ENCODE data around the gene TMEM53. TPM values are rescaled to one million over a fixed set of nuclear protein-coding genes. Genes with fewer than 3 reads are reported as not detected.

Gene TMEM53
- total RNA-seq, 1 experiment from 2014 or later, result 6.2 TPM

DNA sequence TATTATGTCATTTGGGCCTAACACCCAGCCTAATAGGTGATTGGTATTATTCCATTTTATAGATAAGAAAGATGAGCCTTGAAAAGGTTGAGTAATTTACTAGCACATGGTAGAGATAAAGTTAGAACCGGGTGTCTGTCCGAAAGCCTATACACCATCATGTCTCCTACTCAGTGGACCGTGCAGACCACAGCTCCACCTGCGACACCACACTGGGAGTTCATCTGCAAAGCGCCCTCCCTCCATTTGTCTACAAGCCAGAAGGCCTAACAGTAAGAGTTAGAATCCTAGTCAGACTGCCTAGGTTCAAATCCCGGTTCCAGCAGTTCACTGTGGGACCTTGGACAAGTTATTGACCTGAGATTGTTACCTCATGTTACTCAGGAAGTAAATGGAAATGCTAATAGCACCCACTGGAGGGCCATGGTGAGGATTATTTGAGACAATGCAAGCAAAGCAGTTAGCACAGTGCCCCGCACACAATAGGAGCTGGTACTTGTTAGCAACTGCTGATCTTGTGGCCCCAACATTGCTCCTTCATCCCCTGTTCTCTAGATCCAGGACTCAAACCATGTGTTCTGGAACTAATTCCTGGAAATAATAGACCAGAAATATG, 20.7 kb upstream of the TMEM53 start:
- H3T11ph ChIP-seq (ENCODE audit: low read length), result no peak overlapping the region
- H2BK15ac ChIP-seq (ENCODE audit: low read depth, low read length), result no peak overlapping the region
- no CpG with 5 or more reads among the region's 7 CpGs for WGBS (ENCODE audit: extremely low coverage, insufficient read length, low lambda C conversion rate)
- Mint-ChIP-seq H3K27me3 (ENCODE audit: low read depth) (peaks cover 5% of the 10 kb centered on the region), H3K27ac (no peak overlapping the region), H3K4me3 (no peak overlapping the region; a peak in 1 of 5 replicates), H3K36me3 (ENCODE audit: insufficient read depth in 1 of 3, low read depth in 3 of 3) (no peaks in the 10 kb centered on the region), H3K9me3 (no peaks in the 10 kb centered on the region), H3K4me1 (peaks cover 0 to 5% of the 10 kb centered on the region in 2 experiments; a peak in 2 of 4 replicates)
- no peak overlapping the region for H2BK20ac ChIP-seq (ENCODE audit: low read depth, low read length, poor library complexity, severe bottlenecking)
- no peak overlapping the region for H4K91ac ChIP-seq (ENCODE audit: insufficient read length, low read depth, low read length)
- no peak overlapping the region for H3K14ac ChIP-seq (ENCODE audit: insufficient read depth, low read length)
- no peaks in the 10 kb centered on the region for H4K20me1 ChIP-seq (ENCODE audit: control insufficient read depth, insufficient read depth, insufficient read length)
- H3K23me2 ChIP-seq (ENCODE audit: insufficient read length, low read depth, low read length, poor library complexity, severe bottlenecking), result no peaks in the 10 kb centered on the region
- no peak overlapping the region for H3K4me2 ChIP-seq (ENCODE audit: insufficient read depth, insufficient read length, low read length)
- H3K27ac ChIP-seq (ENCODE audit: insufficient read length, low read depth, low read length), result no peak overlapping the region
- H2AFZ ChIP-seq (ENCODE audit: low read length), result no peak overlapping the region
- H3K56ac ChIP-seq (ENCODE audit: insufficient read length, low read depth, low read length), result no peak overlapping the region
- no peak overlapping the region for H4K8ac ChIP-seq (replicated peaks; ENCODE audit: insufficient read length, low read depth, low read length)
- H2BK120ac ChIP-seq (ENCODE audit: low read depth, low read length, poor library complexity, severe bottlenecking), result no peak overlapping the region
- no peak overlapping the region for H3K4ac ChIP-seq (ENCODE audit: low read depth, low read length)
- H3K4me1 ChIP-seq (ENCODE audit: insufficient read depth, low read length), result no peaks in the 10 kb centered on the region
- no peaks in the 10 kb centered on the region for H3K9me3 ChIP-seq (ENCODE audit: control insufficient read depth, low read depth, low read length)
- no peak overlapping the region for H3K18ac ChIP-seq (ENCODE audit: insufficient read length, low read depth, low read length)
- no peak overlapping the region for H2BK5ac ChIP-seq (ENCODE audit: insufficient read length, low read length)
- no peak for DNase-seq
- no peaks in the 10 kb centered on the region for H3K79me2 ChIP-seq (ENCODE audit: insufficient read depth, low read length)
- no peaks in the 10 kb centered on the region for H3K79me1 ChIP-seq (ENCODE audit: insufficient read depth, low read depth, low read length, poor library complexity, severe bottlenecking)
- H3K9ac ChIP-seq (ENCODE audit: extremely low read depth, insufficient read length, low read length), result no peak overlapping the region
- H2AK5ac ChIP-seq (ENCODE audit: insufficient read length, low read length), result no peak overlapping the region
- H3K27me3 ChIP-seq (ENCODE audit: insufficient read depth, low read length), result no peaks in the 10 kb centered on the region
- H4K5ac ChIP-seq (ENCODE audit: insufficient read length, low read depth, low read length), result no peak overlapping the region
- no peak overlapping the region for H3K23ac ChIP-seq (ENCODE audit: insufficient read length, low read depth, low read length)
- H2BK12ac ChIP-seq (ENCODE audit: insufficient read length, low read depth, low read length), result no peak overlapping the region
- TF ChIP-seq, protein P1, sequence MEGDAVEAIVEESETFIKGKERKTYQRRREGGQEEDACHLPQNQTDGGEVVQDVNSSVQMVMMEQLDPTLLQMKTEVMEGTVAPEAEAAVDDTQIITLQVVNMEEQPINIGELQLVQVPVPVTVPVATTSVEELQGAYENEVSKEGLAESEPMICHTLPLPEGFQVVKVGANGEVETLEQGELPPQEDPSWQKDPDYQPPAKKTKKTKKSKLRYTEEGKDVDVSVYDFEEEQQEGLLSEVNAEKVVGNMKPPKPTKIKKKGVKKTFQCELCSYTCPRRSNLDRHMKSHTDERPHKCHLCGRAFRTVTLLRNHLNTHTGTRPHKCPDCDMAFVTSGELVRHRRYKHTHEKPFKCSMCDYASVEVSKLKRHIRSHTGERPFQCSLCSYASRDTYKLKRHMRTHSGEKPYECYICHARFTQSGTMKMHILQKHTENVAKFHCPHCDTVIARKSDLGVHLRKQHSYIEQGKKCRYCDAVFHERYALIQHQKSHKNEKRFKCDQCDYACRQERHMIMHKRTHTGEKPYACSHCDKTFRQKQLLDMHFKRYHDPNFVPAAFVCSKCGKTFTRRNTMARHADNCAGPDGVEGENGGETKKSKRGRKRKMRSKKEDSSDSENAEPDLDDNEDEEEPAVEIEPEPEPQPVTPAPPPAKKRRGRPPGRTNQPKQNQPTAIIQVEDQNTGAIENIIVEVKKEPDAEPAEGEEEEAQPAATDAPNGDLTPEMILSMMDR (conservative IDR thresholded peaks at IDR 0.05), result no peak
